ENCODE measurements around the gene ZNF750. TPM values are rescaled to one million over a fixed set of nuclear protein-coding genes. Genes with fewer than 3 reads are reported as not detected.

The ZNF750 gene
- total RNA-seq, 6 experiments from 2014 or later = not detected

GRCh38 chr17:82791532-82791931 is 48.3 kb downstream of the ZNF750 start:
- Histone ChIP-seq H3K36me3 (peaks cover 0 to 4% (median 0%) of the 10 kb centered on the region in 4 donors), H3K27ac (no peak overlapping the region), H3K4me1 (no peaks in the 10 kb centered on the region), H3K9me3 (no peaks in the 10 kb centered on the region), H3K4me3 (no peak overlapping the region), H3K27me3 (no peaks in the 10 kb centered on the region)
- ATAC-seq (no peak), DNase-seq (no peak)
- no peak for TF ChIP-seq CTCF (IDR thresholded peaks at IDR 0.05)
- TF ChIP-seq POLR2A (IDR thresholded peaks at IDR 0.05) = no peak
- intact Hi-C loops (cut with DNase I) = no loop called here
- WGBS (ENCODE audit: insufficient coverage, low coverage, low lambda C conversion rate, missing lambda C conversion rate) = 77% methylated on average over 3 of the region's 12 CpGs

- ATAC-seq = no peak
- TF ChIP-seq POLR2A (IDR thresholded peaks at IDR 0.05) (no peak), CTCF (IDR thresholded peaks at IDR 0.05) (no peak)
- Histone ChIP-seq H3K9me3 (no peaks in the 10 kb centered on the region), H3K4me1 (no peaks in the 10 kb centered on the region), H3K4me3 (no peak overlapping the region), H3K27me3 (no peaks in the 10 kb centered on the region), H3K36me3 (peaks cover 0 to under 1% (median 0%) of the 10 kb centered on the region in 4 donors), H3K27ac (no peak overlapping the region)
- DNase-seq = no peak
- intact Hi-C loops (cut with DNase I) = no loop called here
- 91% methylated on average over 4 of the region's 13 CpGs for WGBS (ENCODE audit: insufficient coverage, low coverage, low lambda C conversion rate, missing lambda C conversion rate)
Measured at GRCh38 chr17:82790391-82790790, 49.4 kb downstream of the ZNF750 start.

- H3K36me3 ChIP-seq = no peaks in the 10 kb centered on the region
- ATAC-seq (peak in 1 of 4 donors; percentile 15), DNase-seq (no peak)
- H3K27ac ChIP-seq = no peak overlapping the region
- intact Hi-C loops (cut with DNase I) = loop anchor here (10.0 kb wide), 2 partner anchors 115 to 125 kb away; no protein-coding TSS in a partner anchor
- H3K27me3 ChIP-seq = no peaks in the 10 kb centered on the region
- no peaks in the 10 kb centered on the region for H3K9me3 ChIP-seq
- WGBS (ENCODE audit: insufficient coverage, low coverage, low lambda C conversion rate, missing lambda C conversion rate) = 98% methylated on average over 8 of the region's 18 CpGs
- TF ChIP-seq CTCF (IDR thresholded peaks at IDR 0.05) (no peak), POLR2A (IDR thresholded peaks at IDR 0.05) (no peak)
- H3K4me1 ChIP-seq = no peaks in the 10 kb centered on the region
- no peak overlapping the region for H3K4me3 ChIP-seq
Measured at GRCh38 chr17:82789806-82790205, 50.0 kb downstream of the ZNF750 start.

- peak in 1 of 4 donors; percentile 32 for ATAC-seq
- Histone ChIP-seq H3K9me3 (no peaks in the 10 kb centered on the region), H3K27ac (no peak overlapping the region), H3K27me3 (no peaks in the 10 kb centered on the region), H3K4me1 (no peaks in the 10 kb centered on the region), H3K4me3 (no peak overlapping the region), H3K36me3 (no peaks in the 10 kb centered on the region)
- no peak for DNase-seq
- WGBS (ENCODE audit: insufficient coverage, low coverage, low lambda C conversion rate, missing lambda C conversion rate) = 100% methylated on average over 4 of the region's 19 CpGs
- intact Hi-C loops (cut with DNase I) = loop anchor here (10.0 kb wide), 2 partner anchors 116 to 126 kb away; no protein-coding TSS in a partner anchor
- TF ChIP-seq POLR2A (IDR thresholded peaks at IDR 0.05) (no peak), CTCF (IDR thresholded peaks at IDR 0.05) (no peak)
Measured at GRCh38 chr17:82789051-82789592, 50.7 kb downstream of the ZNF750 start.
